ENCODE results near the gene EXOSC9.
"Not testable (repeated sequence)": the region's sequence is repeated elsewhere in the genome, so short reads cannot be mapped to it uniquely, and the experiment has no call there.

The EXOSC9 gene, protein sequence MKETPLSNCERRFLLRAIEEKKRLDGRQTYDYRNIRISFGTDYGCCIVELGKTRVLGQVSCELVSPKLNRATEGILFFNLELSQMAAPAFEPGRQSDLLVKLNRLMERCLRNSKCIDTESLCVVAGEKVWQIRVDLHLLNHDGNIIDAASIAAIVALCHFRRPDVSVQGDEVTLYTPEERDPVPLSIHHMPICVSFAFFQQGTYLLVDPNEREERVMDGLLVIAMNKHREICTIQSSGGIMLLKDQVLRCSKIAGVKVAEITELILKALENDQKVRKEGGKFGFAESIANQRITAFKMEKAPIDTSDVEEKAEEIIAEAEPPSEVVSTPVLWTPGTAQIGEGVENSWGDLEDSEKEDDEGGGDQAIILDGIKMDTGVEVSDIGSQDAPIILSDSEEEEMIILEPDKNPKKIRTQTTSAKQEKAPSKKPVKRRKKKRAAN

DNA sequence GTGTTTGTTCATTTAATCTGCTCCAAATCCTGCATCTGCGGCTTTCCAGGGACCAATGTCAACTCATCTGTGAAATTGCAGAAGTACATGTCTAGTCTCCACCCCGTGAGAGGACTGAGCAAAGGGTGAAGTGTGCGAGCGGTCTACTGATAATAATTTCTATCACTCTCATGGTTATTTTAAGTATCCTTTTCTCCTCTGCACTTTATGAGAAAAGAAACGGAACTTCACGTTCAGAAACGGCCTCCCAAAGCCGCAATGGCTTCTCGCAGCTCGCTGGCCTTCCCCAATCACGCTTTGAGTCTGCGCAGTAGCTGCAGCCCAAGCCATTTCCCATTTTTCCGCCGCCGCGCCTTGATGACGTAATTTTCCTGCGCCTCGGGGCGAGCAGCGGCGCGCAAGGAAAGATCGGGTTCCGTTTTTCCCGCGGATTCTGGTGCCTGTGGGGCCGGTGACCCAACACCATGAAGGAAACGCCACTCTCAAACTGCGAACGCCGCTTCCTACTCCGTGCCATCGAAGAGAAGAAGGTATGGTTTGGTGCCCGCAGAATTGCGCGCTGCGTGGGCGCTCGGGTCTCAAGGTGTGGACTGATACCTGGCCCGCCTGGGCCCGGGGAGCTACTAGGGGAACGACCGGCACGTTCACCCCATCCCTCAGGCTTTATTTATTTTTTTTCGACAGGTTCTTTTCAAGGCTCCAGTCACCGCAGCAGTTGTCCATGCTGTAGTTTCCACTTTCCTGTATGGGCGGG, at the start of gene EXOSC9:
Gene EXOSC9 (plus strand): TSS at position 363 of the 754 bp plus-strand sequence. CDS start 102 bp downstream, at position 465.
- TF ChIP-seq, protein P1, sequence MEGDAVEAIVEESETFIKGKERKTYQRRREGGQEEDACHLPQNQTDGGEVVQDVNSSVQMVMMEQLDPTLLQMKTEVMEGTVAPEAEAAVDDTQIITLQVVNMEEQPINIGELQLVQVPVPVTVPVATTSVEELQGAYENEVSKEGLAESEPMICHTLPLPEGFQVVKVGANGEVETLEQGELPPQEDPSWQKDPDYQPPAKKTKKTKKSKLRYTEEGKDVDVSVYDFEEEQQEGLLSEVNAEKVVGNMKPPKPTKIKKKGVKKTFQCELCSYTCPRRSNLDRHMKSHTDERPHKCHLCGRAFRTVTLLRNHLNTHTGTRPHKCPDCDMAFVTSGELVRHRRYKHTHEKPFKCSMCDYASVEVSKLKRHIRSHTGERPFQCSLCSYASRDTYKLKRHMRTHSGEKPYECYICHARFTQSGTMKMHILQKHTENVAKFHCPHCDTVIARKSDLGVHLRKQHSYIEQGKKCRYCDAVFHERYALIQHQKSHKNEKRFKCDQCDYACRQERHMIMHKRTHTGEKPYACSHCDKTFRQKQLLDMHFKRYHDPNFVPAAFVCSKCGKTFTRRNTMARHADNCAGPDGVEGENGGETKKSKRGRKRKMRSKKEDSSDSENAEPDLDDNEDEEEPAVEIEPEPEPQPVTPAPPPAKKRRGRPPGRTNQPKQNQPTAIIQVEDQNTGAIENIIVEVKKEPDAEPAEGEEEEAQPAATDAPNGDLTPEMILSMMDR (conservative IDR thresholded peaks at IDR 0.05) = no peak
- peak; percentile 71 for TF ChIP-seq ZFX (IDR thresholded peaks at IDR 0.05)
- H3K27ac ChIP-seq = peak within 1 kb of the TSS; percentile 80

DNA sequence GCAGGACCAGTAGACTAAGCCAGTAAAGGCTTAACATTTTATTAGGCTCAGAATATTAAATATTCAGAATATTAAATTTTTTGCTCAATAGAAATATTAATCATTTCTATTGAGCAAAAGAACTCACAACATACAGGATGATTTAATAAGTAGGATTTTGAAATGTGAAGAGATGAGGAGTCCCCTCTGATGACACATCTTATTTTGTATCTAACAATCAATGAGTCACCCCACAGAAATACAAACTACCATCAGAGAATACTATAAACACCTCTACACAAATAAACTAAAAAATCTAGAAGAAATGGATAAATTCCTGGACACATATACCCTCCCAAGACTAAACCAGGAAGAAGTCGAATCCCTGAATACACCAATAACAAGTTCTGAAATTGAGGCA, 49.0 kb upstream of the EXOSC9 start:
- not testable (repeated sequence) for H3K27ac ChIP-seq

DNA sequence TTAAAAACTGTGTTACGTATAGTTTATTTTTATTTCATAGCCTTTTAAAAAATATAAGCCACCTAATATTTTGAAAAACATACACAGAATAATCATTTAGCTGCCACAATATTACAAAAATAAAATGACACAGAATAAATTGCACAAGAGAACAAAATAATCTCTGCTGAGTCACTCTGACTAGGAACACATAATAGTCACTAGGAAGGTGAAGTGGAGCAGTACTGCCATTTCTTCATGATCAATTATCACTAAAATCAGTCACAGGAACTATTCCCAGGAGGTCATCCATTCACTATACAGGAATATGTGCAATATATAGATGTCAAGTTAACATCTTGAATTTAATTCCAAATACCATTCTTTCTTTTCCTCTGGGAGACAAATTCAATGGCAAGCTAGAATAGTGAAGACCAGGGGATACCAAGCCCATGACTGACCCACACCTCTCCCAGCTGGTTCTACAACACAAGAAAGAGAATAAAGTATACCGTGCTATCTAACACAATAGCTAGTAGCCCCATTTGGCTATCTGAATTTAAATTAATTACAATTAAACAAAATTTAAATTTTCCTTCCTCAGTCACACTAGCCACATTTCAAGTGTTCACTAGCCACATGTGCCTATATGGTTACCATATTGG, 42.1 kb upstream of the EXOSC9 start:
- no peak overlapping the region for H3K27ac ChIP-seq
- TF ChIP-seq, protein P1 (conservative IDR thresholded peaks at IDR 0.05) = no peak
- TF ChIP-seq ZFX (IDR thresholded peaks at IDR 0.05) = no peak

DNA sequence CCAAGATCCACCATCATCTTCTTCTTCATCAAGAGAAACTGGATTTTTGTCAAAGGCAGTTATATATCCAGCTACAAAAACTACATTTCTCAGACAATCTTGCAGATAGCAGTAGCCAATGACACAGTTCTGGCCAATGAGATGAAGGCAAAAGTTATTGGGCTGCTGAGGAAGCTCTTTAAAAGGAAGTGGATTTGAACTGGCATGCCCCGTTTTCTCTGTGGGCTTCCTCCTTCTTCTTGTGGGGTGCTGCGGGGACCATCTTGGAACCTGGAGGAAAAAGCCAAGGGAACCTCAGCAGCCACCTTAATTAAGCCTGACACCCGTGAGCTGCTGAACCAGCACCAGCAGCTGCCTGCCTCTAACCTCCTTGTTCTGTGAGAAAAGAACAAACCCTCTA, 40.9 kb upstream of the EXOSC9 start:
- no peak overlapping the region for H3K27ac ChIP-seq
- TF ChIP-seq ZFX (IDR thresholded peaks at IDR 0.05) = no peak
- TF ChIP-seq, protein P1 (conservative IDR thresholded peaks at IDR 0.05) = no peak

DNA sequence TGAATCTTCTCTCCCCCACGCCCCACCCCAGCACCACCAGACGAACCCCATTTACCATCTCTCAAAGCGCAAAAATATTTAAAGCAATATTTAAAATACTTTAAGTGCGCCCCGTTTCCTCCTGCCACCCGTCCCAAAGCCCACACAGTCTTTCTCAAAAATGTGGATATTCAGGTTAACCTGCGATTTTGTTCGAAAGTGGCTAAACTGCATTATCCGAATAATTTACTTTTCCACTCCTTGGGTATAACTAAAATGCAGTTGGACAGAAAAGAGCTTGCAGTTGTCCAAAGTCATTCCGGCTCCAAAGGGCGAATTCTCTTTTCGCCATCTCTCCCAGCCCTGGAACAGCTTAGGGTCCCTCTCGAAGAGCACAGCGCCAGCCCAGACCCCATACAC, 36.8 kb upstream of the EXOSC9 start:
- TF ChIP-seq, protein P1 (conservative IDR thresholded peaks at IDR 0.05) = no peak
- no peak for TF ChIP-seq ZFX (IDR thresholded peaks at IDR 0.05)
- H3K27ac ChIP-seq = no peak overlapping the region

DNA sequence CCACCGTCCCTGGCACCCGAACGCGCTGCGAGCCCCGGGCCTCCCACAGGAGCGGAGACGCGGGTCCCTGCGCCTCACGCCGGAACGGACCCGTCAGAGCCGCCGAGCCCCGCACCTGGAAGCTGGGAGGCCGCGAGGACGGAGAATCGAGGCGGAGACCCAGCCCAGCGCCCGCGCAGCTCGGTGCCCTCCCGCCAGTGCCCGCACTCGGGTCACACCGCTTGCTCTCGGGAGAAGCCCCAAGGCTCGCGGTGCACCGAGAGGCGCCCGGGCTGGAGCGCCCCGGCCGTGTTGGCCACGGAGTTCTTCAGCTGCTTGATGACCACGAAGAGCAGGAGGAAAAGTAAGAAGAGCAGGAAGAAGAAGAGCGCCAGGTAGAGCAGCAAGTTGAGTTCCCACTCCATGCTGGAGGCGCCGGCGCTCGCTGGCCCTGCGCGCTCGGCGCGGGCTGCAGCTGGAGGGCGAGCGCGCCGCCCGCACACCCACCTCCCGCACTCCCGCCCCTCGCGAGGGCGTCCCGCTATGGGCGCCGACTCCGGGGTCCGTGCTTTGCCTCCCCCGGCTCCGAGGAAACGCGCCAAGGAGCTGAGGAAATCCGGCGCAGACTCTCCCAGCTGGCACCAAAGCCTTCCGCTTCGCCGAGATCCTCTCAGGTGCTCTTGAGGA, 36.3 kb upstream of the EXOSC9 start, which contains the start of gene SMIM43:
Gene SMIM43 (minus strand): TSS at position 463 of the 666 bp plus-strand sequence. CDS start 59 bp downstream, at position 404.
- TF ChIP-seq, protein P1 (conservative IDR thresholded peaks at IDR 0.05) = no peak
- TF ChIP-seq ZFX (IDR thresholded peaks at IDR 0.05) = no peak

DNA sequence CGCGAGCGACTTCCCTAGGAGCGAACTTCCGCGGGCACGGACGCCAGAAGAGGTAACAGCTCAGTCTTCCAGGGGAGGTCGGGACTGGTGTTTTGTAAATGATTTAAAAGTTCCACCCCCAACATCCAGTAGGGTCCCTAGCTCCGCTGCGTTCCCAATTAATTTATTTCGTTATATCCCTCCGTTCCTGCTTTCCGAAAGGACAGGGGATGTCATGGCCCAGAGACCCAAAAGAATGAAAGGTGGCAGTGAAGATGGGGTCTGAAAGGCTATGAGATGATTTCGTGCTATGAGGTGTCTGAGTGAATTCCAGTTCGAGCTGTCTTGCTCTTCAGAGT, 35.8 kb upstream of the EXOSC9 start:
- no peak for TF ChIP-seq ZFX (IDR thresholded peaks at IDR 0.05)
- TF ChIP-seq, protein P1 (conservative IDR thresholded peaks at IDR 0.05) = no peak

More for the DNA sequence above, 36.3 kb upstream of the EXOSC9 start, which contains the start of gene SMIM43:
- H3K27ac ChIP-seq = no peak within 1 kb of the TSS

More for the DNA sequence above, 35.8 kb upstream of the EXOSC9 start:
- no peak overlapping the region for H3K27ac ChIP-seq
